Measurements from ENCODE around the gene WDR86.

WDR86 gene

GRCh38 chr7:151342811-151343210 is 67.0 kb downstream of the WDR86 start:
- DNase-seq = no peak

GRCh38 chr7:151342102-151342646 is 67.7 kb downstream of the WDR86 start:
- DNase-seq = no peak

DNA sequence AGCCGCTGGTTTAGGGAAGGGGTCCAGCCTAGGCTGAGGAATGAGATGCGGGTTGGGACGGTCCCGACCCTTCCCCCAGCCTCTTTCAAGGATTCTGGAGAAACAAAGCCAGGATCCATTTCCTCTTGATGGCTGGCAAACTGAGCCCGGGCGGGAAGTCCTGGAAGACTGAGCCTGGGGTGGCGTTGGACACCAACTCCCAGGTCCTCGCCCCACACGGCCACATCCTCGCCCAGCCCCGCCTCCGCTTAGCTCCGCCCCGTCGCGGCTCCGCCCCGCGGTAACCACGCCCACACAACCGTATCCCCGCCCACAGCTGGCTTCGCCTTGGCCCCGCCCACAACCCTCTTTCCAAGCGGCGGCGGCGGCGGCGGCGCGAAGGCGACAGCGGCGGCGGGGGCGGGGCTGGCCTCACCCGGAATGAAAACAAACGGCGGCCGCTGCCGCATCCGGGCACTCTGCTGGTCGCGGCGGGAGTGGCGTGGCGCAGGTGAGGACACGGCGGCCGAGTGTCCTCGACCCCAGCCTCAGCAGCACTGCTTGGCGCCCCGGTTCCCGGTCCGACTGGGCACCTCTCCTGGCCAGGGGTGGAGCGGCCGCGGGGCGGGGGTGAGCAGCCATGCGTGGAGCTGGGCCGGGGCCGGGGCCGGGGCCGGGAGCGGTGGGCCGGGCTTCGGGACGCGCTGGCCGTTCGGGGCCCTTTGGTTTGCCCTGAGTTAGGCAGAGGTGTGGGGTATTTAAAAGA is 68.3 kb downstream of the WDR86 start, which contains the start of gene NUB1:
Gene NUB1, plus strand, starts transcription at position 456 of the 745 bp plus-strand sequence. CDS start 3,538 bp downstream, outside the sequence.
- peak; percentile 89 for DNase-seq

DNA sequence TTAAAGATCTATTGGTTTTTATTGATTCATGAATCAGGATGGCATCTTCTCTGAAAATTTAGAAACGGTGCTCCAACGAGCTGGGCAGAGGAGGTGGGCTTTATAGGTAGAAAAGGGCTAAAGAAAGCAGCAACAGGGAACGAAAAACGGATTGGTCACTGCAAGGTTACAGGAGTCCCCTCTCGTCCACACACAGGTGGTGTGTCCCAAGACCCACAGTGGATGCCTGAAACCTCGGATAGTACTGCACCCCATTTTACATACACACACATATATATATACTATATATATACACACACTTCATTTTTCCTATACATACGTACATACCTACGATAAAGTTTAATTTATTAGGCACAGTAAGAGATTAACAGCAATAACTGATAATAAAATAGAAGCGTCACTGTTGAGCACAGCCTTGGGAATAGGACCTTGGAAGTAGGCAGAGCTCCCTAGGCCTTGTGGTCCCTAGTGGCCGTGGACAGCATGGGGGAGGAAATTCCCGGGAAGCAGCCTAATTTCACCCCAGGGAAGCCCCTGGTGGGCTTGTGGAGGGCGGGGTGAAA is 69.0 kb downstream of the WDR86 start:
- no peak for DNase-seq

DNA sequence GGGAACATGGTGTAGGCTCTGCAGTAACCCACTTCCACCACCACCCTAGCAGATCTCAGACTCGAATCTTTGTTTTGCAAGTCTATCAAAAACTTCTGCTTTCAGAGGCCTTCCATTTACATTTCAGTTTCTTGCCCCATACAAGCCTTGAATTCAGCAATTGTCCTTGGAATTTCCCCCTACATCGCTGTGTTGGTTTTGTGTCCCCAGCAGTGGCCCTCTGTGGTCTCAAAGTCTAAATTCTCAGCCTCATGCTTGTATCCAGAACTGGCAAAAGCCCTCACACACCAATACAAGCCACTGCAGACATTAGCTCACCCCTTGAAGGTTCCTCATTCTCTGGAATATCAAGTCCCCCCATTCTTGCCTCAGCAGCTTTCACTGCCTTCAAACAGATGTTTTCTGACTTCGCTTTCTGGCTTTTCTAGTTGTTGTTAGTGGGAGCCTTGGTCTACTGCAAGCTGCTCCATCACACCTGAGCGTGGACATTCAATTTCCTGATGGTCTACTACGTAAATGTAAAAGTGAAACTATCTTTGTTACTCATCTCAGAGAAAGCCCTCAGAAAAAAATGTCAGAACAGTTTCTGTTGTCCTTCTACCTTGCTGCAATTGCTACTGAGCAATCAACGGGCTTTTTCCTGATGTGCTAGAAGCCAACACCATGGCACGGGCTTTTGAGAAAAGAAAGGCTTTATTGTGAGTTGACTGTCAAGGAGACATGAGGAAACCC is 70.0 kb downstream of the WDR86 start:
- no peak for DNase-seq

GRCh38 chr7:151338809-151339208 is 71.0 kb downstream of the WDR86 start:
- no peak for DNase-seq

DNA sequence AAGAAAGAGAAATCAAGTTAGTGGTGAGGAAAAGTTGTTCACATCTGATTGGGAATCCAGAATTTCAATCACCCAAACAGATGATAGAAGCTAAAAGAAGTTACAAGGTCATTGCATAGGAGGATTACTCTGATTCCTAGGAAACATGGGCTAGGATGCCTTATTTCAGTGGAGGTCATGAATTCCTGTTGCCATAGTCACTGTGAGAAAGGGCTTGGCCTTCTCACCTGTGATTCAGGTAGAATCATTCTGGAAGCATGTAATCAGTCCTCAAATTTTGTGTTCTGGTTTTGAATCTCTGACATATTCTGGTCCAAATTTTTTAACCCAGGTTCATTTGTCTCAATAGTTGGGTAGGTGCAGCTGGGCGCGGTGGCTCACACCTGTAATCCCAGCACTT is 72.5 kb downstream of the WDR86 start:
- no peak for DNase-seq

GRCh38 chr7:151336027-151336708 is 73.7 kb downstream of the WDR86 start:
- no peak for DNase-seq

GRCh38 chr7:151334628-151335027 is 75.2 kb downstream of the WDR86 start:
- no peak for DNase-seq

Data from NCI-H82 (cell line).